NB4 (cell line): ENCODE measurements around the gene FILIP1L.

Experiments used
- CTCF ChIP-seq: IDR thresholded peaks from one replicate; pipeline ENCODE4 v1.5.1; 2012; ENCODE audit warnings: low read depth, low read length
- POLR2A ChIP-seq: IDR thresholded peaks from 2 replicates; pipeline ENCODE4 v1.6.1; 2011; ENCODE audit warnings: mild to moderate bottlenecking; ENCODE audit not compliant: insufficient read length; ENCODE audit errors: extremely low read depth

GRCh38 chr3:99971761-99972160 lies 142.5 kb downstream of the FILIP1L start:
- TF ChIP-seq CTCF (no peak), POLR2A (no peak)
